PC-9 (cell line): ENCODE data around the gene RNF31. TPM values are rescaled to one million over a fixed set of nuclear protein-coding genes. Genes with fewer than 3 reads are reported as not detected.
A peak's percentile ranks its signal among the peaks of the same experiment; 100 is the strongest.

Experiments
- BruUV-seq: library from RNA; stranded (reverse); fragments of 400-500 nt; replicated peaks from 2 replicates; lab custom pipeline; 2021; lab: Mats Ljungman, UMichigan
- CTCF ChIA-PET: fragments of 300-600 bp; sonication (Branson Sonifier 250); formaldehyde crosslinking; loops from one replicate; lab custom pipeline; 2022; ENCODE audit warnings: antibody characterized with exemption; lab: Charles Lee
- POLR2A ChIA-PET: fragments of 300-600 bp; sonication (Branson Sonifier 250); formaldehyde crosslinking; loops from one replicate; lab custom pipeline; 2022; ENCODE audit warnings: antibody characterized with exemption; ENCODE audit not compliant: unreplicated experiment; lab: Charles Lee
- DNase-seq, 2 experiments: peaks; one replicate each; pipeline versions ENCODE4 v3.0.0 to v3.0.0-alpha.2; 2015 to 2022; ENCODE audit warnings: mixed read lengths in 1 of 2
- H2AFZ ChIP-seq: fragments of 200-600 bp; sonication (generic); 2 replicates; pipeline ENCODE4 v1.8.1; 2017; ENCODE audit warnings: antibody characterized with exemption
- H3F3A ChIP-seq: fragments of 200-600 bp; sonication (generic); 2 replicates; pipeline ENCODE4 v1.8.1; 2017; ENCODE audit warnings: antibody characterized with exemption, mild to moderate bottlenecking, low read depth; ENCODE audit not compliant: insufficient read depth
- H3K27ac ChIP-seq: fragments of 200-600 bp; sonication (generic); 2 replicates; pipeline ENCODE4 v1.6.1; 2016; ENCODE audit warnings: mixed run types
- H3K27me3 ChIP-seq: fragments of 200-600 bp; sonication (generic); 2 replicates; pipeline ENCODE4 v1.6.1; 2016; ENCODE audit warnings: low read depth, mixed run types; ENCODE audit not compliant: insufficient read depth
- H3K36me3 ChIP-seq: fragments of 200-600 bp; sonication (generic); 2 replicates; pipeline ENCODE4 v1.6.1; 2016; ENCODE audit warnings: low read depth, mixed run types
- H3K4me1 ChIP-seq: fragments of 200-600 bp; sonication (generic); replicated peaks from 2 replicates; pipeline ENCODE4 v1.6.1; 2016; ENCODE audit warnings: mixed run types; ENCODE audit not compliant: insufficient read depth
- H3K4me2 ChIP-seq: fragments of 200-600 bp; sonication (generic); 2 replicates; pipeline ENCODE4 v1.6.1; 2017; ENCODE audit warnings: mixed run types
- H3K4me3 ChIP-seq: fragments of 200-600 bp; sonication (generic); 2 replicates; pipeline ENCODE4 v1.6.1; 2016; ENCODE audit warnings: mixed run types
- H3K79me2 ChIP-seq: fragments of 200-600 bp; sonication (generic); 2 replicates; pipeline ENCODE4 v1.6.1; 2017; ENCODE audit warnings: low read depth, mixed run types
- H3K9me2 ChIP-seq: fragments of 200-600 bp; sonication (generic); 2 replicates; pipeline ENCODE4 v1.8.1; 2017; ENCODE audit warnings: mild to moderate bottlenecking; ENCODE audit not compliant: insufficient read depth
- H3K9me3 ChIP-seq: fragments of 200-600 bp; sonication (generic); 2 replicates; pipeline ENCODE4 v1.8.1; 2016; ENCODE audit warnings: low read depth; ENCODE audit not compliant: insufficient read depth
- H4K20me1 ChIP-seq: fragments of 200-600 bp; sonication (generic); 2 replicates; pipeline ENCODE4 v1.8.1; 2017; ENCODE audit not compliant: insufficient read depth
- CTCF ChIP-seq: fragments of 200-600 bp; sonication (generic); conservative IDR thresholded peaks from 2 replicates; pipeline ENCODE4 v1.6.1; 2017; ENCODE audit warnings: mixed run types, antibody characterized with exemption, mild to moderate bottlenecking, moderate library complexity
- EZH2 ChIP-seq: fragments of 200-600 bp; sonication (generic); IDR thresholded peaks from 2 replicates; pipeline ENCODE4 v1.8.0; 2017; ENCODE audit warnings: antibody characterized with exemption, low read depth
- intact Hi-C: fragments of 100-400 bp; cut with micrococcal nuclease; formaldehyde crosslinking; loops from one replicate; pipeline ENCODE4 v1.10.0; 2022; ENCODE audit not compliant: unreplicated experiment
- total RNA-seq: library from RNA; stranded (reverse); gene quantifications from 2 replicates; pipeline ENCODE4 v1.2.3, GENCODE V29; 2021

Gene RNF31
- total RNA-seq, 1 experiment from 2014 or later = 44.6 TPM

- Histone ChIP-seq H3K79me2 (no peaks in the 10 kb centered on the region), H2AFZ (no peak overlapping the region), H3K4me2 (no peak overlapping the region), H4K20me1 (no peaks in the 10 kb centered on the region), H3K9me2 (no peaks in the 10 kb centered on the region), H3K4me1 (peaks cover 13% of the 10 kb centered on the region), H3K27ac (no peak overlapping the region), H3K4me3 (no peak overlapping the region), H3K9me3 (no peaks in the 10 kb centered on the region), H3F3A (no peaks in the 10 kb centered on the region; the same call in 1 of the 2 replicates), H3K27me3 (no peaks in the 10 kb centered on the region), H3K36me3 (no peaks in the 10 kb centered on the region; the same call in 1 of the 2 replicates)
- ChIA-PET CTCF (interaction anchor here (0.7 kb wide), 1 partner anchor 500 kb away, joined by 5 read pairs; no protein-coding TSS in a partner anchor), POLR2A (interaction anchor here (0.5 kb wide), 1 partner anchor 54 kb away, joined by 3 read pairs; the partner anchor contains the start of gene CHMP4A)
- no peak for DNase-seq
- TF ChIP-seq CTCF = no peak
- TF ChIP-seq EZH2 = no peak
- BruUV-seq = no TSS peak
- intact Hi-C loops = loop anchor here (2.0 to 5.0 kb wide), 2 partner anchors 68 to 101 kb away; partner anchors contain the start of gene PCK2
These were observed 12.6 kb downstream of the RNF31 start for GRCh38 chr14:24159777-24160498.

GRCh38 chr14:24160499-24160849 lies 13.2 kb downstream of the RNF31 start:
- H3K9me3 ChIP-seq = no peaks in the 10 kb centered on the region
- H3K36me3 ChIP-seq = no peaks in the 10 kb centered on the region; the same call in 1 of the 2 replicates
- peak overlapping the region; percentile 14; the same call in 1 of the 2 replicates for H3K4me2 ChIP-seq
- POLR2A ChIA-PET = interaction anchor here (0.5 to 0.6 kb wide), 2 partner anchors 21 to 53 kb away, joined by 3 read pairs; partner anchors contain the start of gene CHMP4A
- no peaks in the 10 kb centered on the region for H4K20me1 ChIP-seq
- no peak overlapping the region for H3K27ac ChIP-seq
- H2AFZ ChIP-seq = no peak overlapping the region
- no peaks in the 10 kb centered on the region; the same call in 1 of the 2 replicates for H3F3A ChIP-seq
- CTCF ChIA-PET = interaction anchor here (1.2 kb wide), 2 partner anchors 24 to 52 kb away, joined by 5 to 6 read pairs; partner anchors contain the start of gene PSME1
- H3K79me2 ChIP-seq = no peaks in the 10 kb centered on the region
- DNase-seq = no peak
- TF ChIP-seq CTCF (no peak), EZH2 (no peak)
- H3K4me1 ChIP-seq = peaks cover 13% of the 10 kb centered on the region
- intact Hi-C loops = loop anchor here (2.0 to 5.0 kb wide), 2 partner anchors 68 to 102 kb away; partner anchors contain the start of gene PCK2
- BruUV-seq = no TSS peak
- no peaks in the 10 kb centered on the region for H3K27me3 ChIP-seq
- H3K9me2 ChIP-seq = no peaks in the 10 kb centered on the region
- no peak overlapping the region for H3K4me3 ChIP-seq
